ENCODE data around the gene ACSL6.

ACSL6 gene

GRCh38 chr5:132011622-132012343 lies at the start of gene ACSL6:
Gene ACSL6, minus strand, starts transcription at chr5:132011658. Its CDS starts 105 bp downstream, at chr5:132011553.
- Histone ChIP-seq H3K27me3 (peaks cover 34 to 53% (median 49%) of the 10 kb centered on the region in 11 experiments), H3K4me2 (peak within 1 kb of the TSS; percentile 82 to 97 (median 89)), H3K4me1 (peaks cover 4 to 24% (median 11%) of the 10 kb centered on the region in 10 experiments; a peak in 12 of 20 replicates), H3K9me3 (replicated peaks in 1 of 11) (no peaks in the 10 kb centered on the region), H3K4me3 (peak within 1 kb of the TSS; percentile 49 to 71 (median 60)), H3K36me3 (no peaks in the 10 kb centered on the region), H3K9ac (peak within 1 kb of the TSS in 3 of 11 experiments; percentile 33 to 60 (median 53); a peak in 4 of 22 replicates), H4K20me1 (peaks cover 0 to 15% (median 0%) of the 10 kb centered on the region in 11 experiments; a peak in 7 of 22 replicates), H3K27ac (no peak within 1 kb of the TSS)
- no peak for TF ChIP-seq Cebpa-rat (IDR thresholded peaks at IDR 0.05)

- H3K4me1 ChIP-seq = peaks cover 20 to 73% (median 56%) of the 10 kb centered on the region in 10 experiments
- peak within 1 kb of the TSS in 5 of 11 experiments; percentile 18 to 74 (median 51); a peak in 9 of 22 replicates for H3K9ac ChIP-seq
- no peaks in the 10 kb centered on the region for H3K36me3 ChIP-seq
- no peak for TF ChIP-seq Cebpa-rat (IDR thresholded peaks at IDR 0.05)
- H3K9me3 ChIP-seq (replicated peaks in 1 of 11) = no peaks in the 10 kb centered on the region
- peaks cover 0 to 16% (median 0%) of the 10 kb centered on the region in 11 experiments; a peak in 2 of 22 replicates for H4K20me1 ChIP-seq
- H3K4me3 ChIP-seq = peak within 1 kb of the TSS in 1 of 10 experiments; percentile 20; a peak in 1 of 20 replicates
- H3K27me3 ChIP-seq = peaks cover 0 to 31% (median 0%) of the 10 kb centered on the region in 11 experiments; a peak in 2 of 22 replicates
- H3K27ac ChIP-seq = peak within 1 kb of the TSS in 5 of 11 experiments; percentile 18 to 87 (median 73); a peak in 9 of 22 replicates
- H3K4me2 ChIP-seq = peak within 1 kb of the TSS; percentile 13 to 92 (median 83); a peak in 19 of 22 replicates
Measured at GRCh38 chr5:132060501-132061161, 49.2 kb upstream of the ACSL6 start, which contains the start of gene IL3. Gene IL3, plus strand, starts transcription at chr5:132060655. Its CDS starts 52 bp downstream, at chr5:132060707.

GRCh38 chr5:132059696-132060500 lies 48.4 kb upstream of the ACSL6 start:
- Histone ChIP-seq H3K9ac (peak overlapping the region in 5 of 11 experiments; percentile 18 to 74 (median 51); a peak in 9 of 22 replicates), H3K27me3 (peaks cover 0 to 34% (median 0%) of the 10 kb centered on the region in 11 experiments; a peak in 2 of 22 replicates), H3K4me1 (peaks cover 20 to 73% (median 55%) of the 10 kb centered on the region in 10 experiments), H3K4me2 (peak overlapping the region; percentile 13 to 92 (median 83); a peak in 19 of 22 replicates), H3K9me3 (replicated peaks in 1 of 11) (no peaks in the 10 kb centered on the region), H3K4me3 (peak overlapping the region in 1 of 10 experiments; percentile 20; a peak in 1 of 20 replicates), H3K27ac (peak overlapping the region in 5 of 11 experiments; percentile 18 to 87 (median 73); a peak in 9 of 22 replicates), H4K20me1 (peaks cover 0 to 12% (median 0%) of the 10 kb centered on the region in 11 experiments; a peak in 2 of 22 replicates), H3K36me3 (no peaks in the 10 kb centered on the region)
- no peak for TF ChIP-seq Cebpa-rat (IDR thresholded peaks at IDR 0.05)

GRCh38 chr5:132059043-132059695 lies 47.7 kb upstream of the ACSL6 start:
- H3K27ac ChIP-seq = peak overlapping the region in 4 of 11 experiments; percentile 70 to 87 (median 77); a peak in 8 of 22 replicates
- no peak overlapping the region for H3K4me3 ChIP-seq

GRCh38 chr5:132058646-132059042 lies 47.2 kb upstream of the ACSL6 start:
- no peak overlapping the region for H3K4me3 ChIP-seq
- peak overlapping the region in 4 of 11 experiments; percentile 70 to 87 (median 77); a peak in 8 of 22 replicates for H3K27ac ChIP-seq
- no peaks in the 10 kb centered on the region for H3K36me3 ChIP-seq
- peaks cover 0 to 1% (median 0%) of the 10 kb centered on the region in 11 experiments; a peak in 1 of 22 replicates for H4K20me1 ChIP-seq
- H3K4me1 ChIP-seq = peaks cover 20 to 70% (median 51%) of the 10 kb centered on the region in 10 experiments
- no peak for TF ChIP-seq Cebpa-rat (IDR thresholded peaks at IDR 0.05)
- H3K9ac ChIP-seq = peak overlapping the region in 3 of 11 experiments; percentile 51 to 74 (median 67); a peak in 3 of 22 replicates
- no peaks in the 10 kb centered on the region for H3K9me3 ChIP-seq (replicated peaks in 1 of 11)
- H3K27me3 ChIP-seq = peaks cover 0 to 35% (median 0%) of the 10 kb centered on the region in 11 experiments; a peak in 2 of 22 replicates
- peak overlapping the region in 9 of 11 experiments; percentile 66 to 92 (median 89); a peak in 14 of 22 replicates for H3K4me2 ChIP-seq

More at GRCh38 chr5:132059043-132059695, 47.7 kb upstream of the ACSL6 start:
- peaks cover 0 to 6% (median 0%) of the 10 kb centered on the region in 11 experiments; a peak in 1 of 22 replicates for H4K20me1 ChIP-seq
- peak in 3 of 11 experiments; percentile 28 to 62 (median 47); a peak in 2 of 22 replicates for TF ChIP-seq Cebpa-rat (IDR thresholded peaks at IDR 0.05)
- H3K9ac ChIP-seq = peak overlapping the region in 3 of 11 experiments; percentile 51 to 74 (median 67); a peak in 6 of 22 replicates
- no peaks in the 10 kb centered on the region for H3K36me3 ChIP-seq
- peaks cover 0 to 35% (median 0%) of the 10 kb centered on the region in 11 experiments; a peak in 2 of 22 replicates for H3K27me3 ChIP-seq
- H3K4me1 ChIP-seq = peaks cover 20 to 72% (median 53%) of the 10 kb centered on the region in 10 experiments
- no peaks in the 10 kb centered on the region for H3K9me3 ChIP-seq (replicated peaks in 1 of 11)
- peak overlapping the region; percentile 13 to 92 (median 83); a peak in 19 of 22 replicates for H3K4me2 ChIP-seq

- H3K4me1 ChIP-seq = peaks cover 20 to 62% (median 49%) of the 10 kb centered on the region in 10 experiments
Measured at GRCh38 chr5:132057498-132058255, 46.2 kb upstream of the ACSL6 start.

More at GRCh38 chr5:132057498-132058255, 46.2 kb upstream of the ACSL6 start:
- Histone ChIP-seq H3K27ac (peak overlapping the region in 3 of 11 experiments; percentile 6 to 87 (median 43); a peak in 4 of 22 replicates), H3K9me3 (replicated peaks in 1 of 11) (no peaks in the 10 kb centered on the region), H3K4me2 (peak overlapping the region in 6 of 11 experiments; percentile 66 to 83 (median 80); a peak in 9 of 22 replicates), H3K36me3 (no peaks in the 10 kb centered on the region), H3K27me3 (peaks cover 0 to 35% (median 0%) of the 10 kb centered on the region in 11 experiments; a peak in 2 of 22 replicates), H3K9ac (no peak overlapping the region), H4K20me1 (no peaks in the 10 kb centered on the region; a peak in 1 of 22 replicates), H3K4me3 (no peak overlapping the region)
- no peak for TF ChIP-seq Cebpa-rat (IDR thresholded peaks at IDR 0.05)

Data from BLaER1 treated with 17β-estradiol and CSF1 and Interleukin-3, amounts not matched to agents 10 nM and 100 nM (cell line).